Cardiac septum (tissue), 1 donor: ENCODE data around the gene LRBA. TPM values are rescaled to one million over a fixed set of nuclear protein-coding genes. Genes with fewer than 3 reads are reported as not detected.

Experiments
- DNase-seq: peaks from one replicate; pipeline ENCODE4 v3.0.0-alpha.2; 2020; ENCODE audit warnings: low spot score
- intact Hi-C: fragments of 100-400 bp; cut with DNase I; formaldehyde crosslinking; loops from one replicate; pipeline ENCODE4 v1.14.0; 2022
- total RNA-seq: library from RNA; stranded (reverse); fragmentation: NEBNext Ultra II Directional; extraction: Animal tissue kit (Norgen Biotek cat#: 25700); gene quantifications from one replicate; pipeline ENCODE4 v1.2.1, GENCODE V29; 2021
- donor health status: DM: no; HTN: no; CAD: no.

Gene LRBA
- total RNA-seq, 1 donor from 2014 or later, result 22.7 TPM

- intact Hi-C loops, result no loop called here
- no peak for DNase-seq
Measured at GRCh38 chr4:150656891-150657290, 358.2 kb downstream of the LRBA start.

- intact Hi-C loops, result no loop called here
- DNase-seq, result no peak
Measured at GRCh38 chr4:150650751-150651150, 364.3 kb downstream of the LRBA start.

GRCh38 chr4:150648123-150648522 is 367.0 kb downstream of the LRBA start:
- intact Hi-C loops, result no loop called here

GRCh38 chr4:150647008-150647407 is 368.1 kb downstream of the LRBA start:
- intact Hi-C loops, result no loop called here
- no peak for DNase-seq

More at GRCh38 chr4:150648123-150648522, 367.0 kb downstream of the LRBA start:
- no peak for DNase-seq

- no peak for DNase-seq
- intact Hi-C loops, result no loop called here
Measured at GRCh38 chr4:150641612-150642011, 373.5 kb downstream of the LRBA start.

GRCh38 chr4:150632639-150633038 is 382.4 kb downstream of the LRBA start:
- DNase-seq, result no peak
- intact Hi-C loops, result no loop called here

- intact Hi-C loops, result no loop called here
- no peak for DNase-seq
Measured at GRCh38 chr4:150628073-150628472, 387.0 kb downstream of the LRBA start.

GRCh38 chr4:150625033-150625432 is 390.1 kb downstream of the LRBA start:
- no peak for DNase-seq
- intact Hi-C loops, result no loop called here

GRCh38 chr4:150624055-150624454 is 391.0 kb downstream of the LRBA start:
- no peak for DNase-seq
- intact Hi-C loops, result no loop called here

- DNase-seq, result no peak
- intact Hi-C loops, result no loop called here
Measured at GRCh38 chr4:150619042-150619441, 396.0 kb downstream of the LRBA start.

GRCh38 chr4:150609131-150609530 is 406.0 kb downstream of the LRBA start:
- intact Hi-C loops, result no loop called here
- DNase-seq, result no peak

GRCh38 chr4:150600812-150601445 is 414.2 kb downstream of the LRBA start:
- DNase-seq, result no peak
- intact Hi-C loops, result no loop called here

- intact Hi-C loops, result no loop called here
- DNase-seq, result no peak
Measured at GRCh38 chr4:150599547-150599946, 415.5 kb downstream of the LRBA start.

- no peak for DNase-seq
- intact Hi-C loops, result no loop called here
Measured at GRCh38 chr4:150598909-150599308, 416.2 kb downstream of the LRBA start.

GRCh38 chr4:150593996-150594395 is 421.1 kb downstream of the LRBA start:
- intact Hi-C loops, result no loop called here
- no peak for DNase-seq

- intact Hi-C loops, result no loop called here
Measured at GRCh38 chr4:150591904-150592303, 423.2 kb downstream of the LRBA start.

GRCh38 chr4:150591406-150591805 is 423.7 kb downstream of the LRBA start:
- no peak for DNase-seq
- intact Hi-C loops, result no loop called here

More at GRCh38 chr4:150591904-150592303, 423.2 kb downstream of the LRBA start:
- no peak for DNase-seq

- DNase-seq, result no peak
- intact Hi-C loops, result no loop called here
Measured at GRCh38 chr4:150590631-150591030, 424.5 kb downstream of the LRBA start.

GRCh38 chr4:150589157-150589556 is 425.9 kb downstream of the LRBA start:
- DNase-seq, result no peak
- intact Hi-C loops, result loop anchor here (10.0 kb wide), 1 partner anchor 274 kb away; no protein-coding TSS in a partner anchor

GRCh38 chr4:150588316-150588715 is 426.8 kb downstream of the LRBA start:
- intact Hi-C loops, result loop anchor here (10.0 kb wide), 1 partner anchor 274 kb away; no protein-coding TSS in a partner anchor
- no peak for DNase-seq

- DNase-seq, result no peak
- intact Hi-C loops, result loop anchor here (10.0 kb wide), 1 partner anchor 271 kb away; no protein-coding TSS in a partner anchor
Measured at GRCh38 chr4:150586162-150586810, 428.8 kb downstream of the LRBA start.
